Stomach (tissue), 9 donors: ENCODE results near the gene FLT1. TPM values are rescaled to one million over a fixed set of nuclear protein-coding genes. Genes with fewer than 3 reads are reported as not detected.

Source experiments
- DNase-seq, 2 donors: peaks; one replicate each; pipeline versions ENCODE4 v3.0.0 to v3.0.0-alpha.2; 2013 to 2019
- H3K27ac ChIP-seq, 5 donors: fragments of 200-600 bp in 4 of 5; sonication (generic) in 4 of 5; one replicate each; pipeline ENCODE4 v1.5.1; 2013 to 2019; ENCODE audit warnings: mild to moderate bottlenecking in 1 of 5, moderate library complexity in 1 of 5
- H3K27me3 ChIP-seq, 3 donors: fragments of 200-600 bp; sonication (generic); one replicate each; pipeline ENCODE4 v1.5.1; 2017 to 2019; ENCODE audit warnings: mixed run types in 1 of 3
- H3K36me3 ChIP-seq, 4 donors: fragments of 200-600 bp; sonication (generic); 1 replicate in 3 of 4; 2 replicates in 1 of 4; pipeline ENCODE4 v1.5.1; 2016 to 2019
- H3K4me1 ChIP-seq, 4 donors: fragments of 200-600 bp; sonication (generic); one replicate each; pipeline ENCODE4 v1.5.1; 2016 to 2019
- H3K4me3 ChIP-seq, 4 donors: fragments of 200-600 bp; sonication (generic) in 3 of 4; one replicate each; pipeline ENCODE4 v1.5.1; 2016 to 2019; ENCODE audit warnings: mild to moderate bottlenecking in 1 of 4
- H3K9me3 ChIP-seq, 4 donors: fragments of 200-600 bp; sonication (generic); one replicate each; pipeline ENCODE4 v1.5.1; 2016 to 2019
- CTCF ChIP-seq, 7 experiments: fragments of 450-650 bp in 4 of 7; fragments of 200-600 bp in 3 of 7; sonication (generic) in 3 of 7; IDR thresholded peaks; one replicate each; pipeline ENCODE4 v1.5.1; 2016 to 2019; ENCODE audit warnings: antibody characterized with exemption in 7 of 7, control low read depth in 2 of 7, mild to moderate bottlenecking in 1 of 7
- EP300 ChIP-seq: sonication (generic); formaldehyde crosslinking; IDR thresholded peaks from one replicate; pipeline ENCODE4 v1.6.1; 2017; ENCODE audit warnings: antibody characterized with exemption
- POLR2A ChIP-seq, 4 donors: fragments of 450-650 bp; IDR thresholded peaks; one replicate each; pipeline ENCODE4 v1.6.1; 2016; ENCODE audit warnings: antibody characterized with exemption in 4 of 4, control low read depth in 2 of 4, mild to moderate bottlenecking in 1 of 4, moderate library complexity in 1 of 4
- POLR2AphosphoS5 ChIP-seq, 3 donors: sonication (generic); formaldehyde crosslinking; IDR thresholded peaks; one replicate each; pipeline ENCODE4 v1.6.1; 2016; ENCODE audit warnings: antibody characterized with exemption in 3 of 3
- WGBS, 5 donors: extraction: QIAGEN DNeasy Blood & Tissue Kit in 3 of 5; methylation state at CpG; one replicate each; pipeline versions ENCODE4 v1.1.5 to v1.1.7; 2013 to 2018; 5-methylcytosine and 5-hydroxymethylcytosine counted together
- intact Hi-C: fragments of 100-400 bp; cut with DNase I; formaldehyde crosslinking; loops from one replicate; pipeline ENCODE4 v1.15.1; 2023; ENCODE audit warnings: low total_unique reads
- polyA plus RNA-seq, 3 donors: library from polyadenylated mRNA; stranded (reverse); fragments of 200-250 nt; gene quantifications; one replicate each; pipeline ENCODE4 v1.2.3, GENCODE V29; 2013
- total RNA-seq, 5 donors: library from RNA; depleted of rRNA; stranded (reverse); fragments of >200 nt; gene quantifications; one replicate each; pipeline versions ENCODE4 v1.1.0 to v1.2.3, GENCODE V29; 2014 to 2016
- donor health status: healthy with polysubstance abuse.
- donor health status: Bipolar disorder and iron deficiency.
- donor health status: healthy.

The FLT1 gene
- total and polyA plus RNA-seq, 8 donors: 1.00 to 41.9 (median 3.6) TPM; not detected in 1

- TF ChIP-seq POLR2A (IDR thresholded peaks at IDR 0.05): no peak
- TF ChIP-seq POLR2AphosphoS5 (IDR thresholded peaks at IDR 0.05): no peak
- no peak for TF ChIP-seq EP300
- no peak for TF ChIP-seq CTCF (IDR thresholded peaks at IDR 0.05)
Measured at GRCh38 chr13:28373810-28374209, 121.1 kb downstream of the FLT1 start.

GRCh38 chr13:28370448-28370847, 124.5 kb downstream of the FLT1 start:
- no peaks in the 10 kb centered on the region for H3K36me3 ChIP-seq
- DNase-seq: no peak
- peaks cover 0 to 8% (median 0%) of the 10 kb centered on the region in 3 donors for H3K27me3 ChIP-seq
- intact Hi-C loops: no loop called here
- no peak overlapping the region for H3K27ac ChIP-seq
- no peak overlapping the region for H3K4me3 ChIP-seq
- no peak for TF ChIP-seq CTCF (IDR thresholded peaks at IDR 0.05)
- no peak for TF ChIP-seq EP300
- no peak for TF ChIP-seq POLR2AphosphoS5 (IDR thresholded peaks at IDR 0.05)
- TF ChIP-seq POLR2A (IDR thresholded peaks at IDR 0.05): no peak
- no peaks in the 10 kb centered on the region for H3K4me1 ChIP-seq
- 60 to 73% (median 67%) methylated on average over 4 of the region's 4 CpGs for WGBS, 5 donors
- no peaks in the 10 kb centered on the region for H3K9me3 ChIP-seq

More at GRCh38 chr13:28373810-28374209, 121.1 kb downstream of the FLT1 start:
- no peak for DNase-seq
- Histone ChIP-seq H3K27ac (no peak overlapping the region), H3K27me3 (peaks cover 0 to 7% (median 0%) of the 10 kb centered on the region in 3 donors), H3K4me3 (no peak overlapping the region), H3K36me3 (no peaks in the 10 kb centered on the region), H3K4me1 (no peaks in the 10 kb centered on the region), H3K9me3 (no peaks in the 10 kb centered on the region)
- WGBS, 5 donors: 66 to 82% (median 73%) methylated on average over 3 of the region's 3 CpGs
- intact Hi-C loops: no loop called here

- TF ChIP-seq EP300 (no peak), POLR2AphosphoS5 (IDR thresholded peaks at IDR 0.05) (no peak), CTCF (IDR thresholded peaks at IDR 0.05) (no peak), POLR2A (IDR thresholded peaks at IDR 0.05) (no peak)
- Histone ChIP-seq H3K36me3 (no peaks in the 10 kb centered on the region), H3K4me3 (no peak overlapping the region), H3K27ac (no peak overlapping the region), H3K27me3 (peaks cover 0 to 5% (median 0%) of the 10 kb centered on the region in 3 donors), H3K4me1 (peaks cover 0 to 13% (median 0%) of the 10 kb centered on the region in 4 donors), H3K9me3 (no peaks in the 10 kb centered on the region)
- 55 to 74% (median 71%) methylated on average over 2 of the region's 2 CpGs for WGBS, 5 donors
- intact Hi-C loops: no loop called here
- no peak for DNase-seq
Measured at GRCh38 chr13:28358708-28359107, 136.2 kb downstream of the FLT1 start.

GRCh38 chr13:28357911-28358433, 137.0 kb downstream of the FLT1 start:
- no peak for TF ChIP-seq POLR2AphosphoS5 (IDR thresholded peaks at IDR 0.05)
- no peak for TF ChIP-seq CTCF (IDR thresholded peaks at IDR 0.05)
- TF ChIP-seq EP300: no peak
- no peak for TF ChIP-seq POLR2A (IDR thresholded peaks at IDR 0.05)
- intact Hi-C loops: no loop called here
- H3K27me3 ChIP-seq: peaks cover 0 to 5% (median 0%) of the 10 kb centered on the region in 3 donors
- 40 to 64% (median 56%) methylated on average over 4 of the region's 4 CpGs for WGBS, 5 donors
- H3K27ac ChIP-seq: no peak overlapping the region
- no peak overlapping the region for H3K4me3 ChIP-seq
- no peak for DNase-seq
- peaks cover 0 to 13% (median 0%) of the 10 kb centered on the region in 4 donors for H3K4me1 ChIP-seq
- no peaks in the 10 kb centered on the region for H3K9me3 ChIP-seq
- no peaks in the 10 kb centered on the region for H3K36me3 ChIP-seq
